Spleen (tissue), 11 donors: ENCODE data around the gene CABCOCO1. TPM values are rescaled to one million over a fixed set of nuclear protein-coding genes. Genes with fewer than 3 reads are reported as not detected.
"Not testable (repeated sequence)": the region's sequence is repeated elsewhere in the genome, so short reads cannot be mapped to it uniquely, and the experiment has no call there.

Experiments used
- DNase-seq: peaks from one replicate; pipeline ENCODE4 v3.0.0-alpha.2; 2020
- H3K27ac ChIP-seq, 8 donors: fragments of 200-600 bp; sonication (generic) in 7 of 8; 1 replicate in 4 of 8; 2 replicates in 4 of 8; pipeline versions ENCODE4 v1.5.0 to v1.8.0; 2016 to 2021; ENCODE audit warnings: inconsistent platforms in 4 of 8, mild to moderate bottlenecking in 4 of 8, moderate library complexity in 1 of 8
- H3K27me3 ChIP-seq, 7 donors: fragments of 200-600 bp; sonication (generic) in 6 of 7; replicated peaks in 1 of 7; 1 replicate in 4 of 7; 2 replicates in 3 of 7; pipeline versions ENCODE4 v1.5.0 to v1.8.0; 2016 to 2021; ENCODE audit warnings: inconsistent platforms in 3 of 7, mild to moderate bottlenecking in 1 of 7
- H3K36me3 ChIP-seq, 6 donors: fragments of 200-600 bp; sonication (generic) in 5 of 6; 1 replicate in 4 of 6; 2 replicates in 2 of 6; pipeline versions ENCODE4 v1.5.0 to v1.8.0; 2016 to 2021; ENCODE audit warnings: inconsistent platforms in 2 of 6
- H3K4me1 ChIP-seq, 6 donors: fragments of 200-600 bp; sonication (generic) in 5 of 6; 1 replicate in 3 of 6; 2 replicates in 3 of 6; pipeline versions ENCODE4 v1.5.0 to v1.8.0; 2016 to 2021; ENCODE audit warnings: inconsistent platforms in 3 of 6
- H3K4me3 ChIP-seq, 8 donors: fragments of 200-600 bp; sonication (generic) in 7 of 8; 1 replicate in 4 of 8; 2 replicates in 4 of 8; pipeline versions ENCODE4 v1.5.0 to v1.8.0; 2016 to 2021; ENCODE audit warnings: inconsistent platforms in 4 of 8, mild to moderate bottlenecking in 4 of 8, moderate library complexity in 2 of 8
- H3K9me3 ChIP-seq, 8 donors: fragments of 200-600 bp; sonication (generic) in 7 of 8; 1 replicate in 4 of 8; 2 replicates in 4 of 8; pipeline versions ENCODE4 v1.5.0 to v1.8.0; 2016 to 2021; ENCODE audit warnings: inconsistent platforms in 4 of 8
- CTCF ChIP-seq, 11 experiments: fragments of 200-600 bp in 7 of 11; fragments of 450-650 bp in 4 of 11; sonication (generic) in 4 of 11; IDR thresholded peaks in 8 of 11; conservative IDR thresholded peaks in 3 of 11; 1 replicate in 7 of 11; 2 replicates in 4 of 11; pipeline versions ENCODE4 v1.4.0 to v1.8.0; 2016 to 2021; ENCODE audit warnings: antibody characterized with exemption in 11 of 11, inconsistent platforms in 4 of 11, mild to moderate bottlenecking in 1 of 11
- POLR2A ChIP-seq, 3 donors: fragments of 450-650 bp; IDR thresholded peaks; one replicate each; pipeline ENCODE4 v1.5.1; 2017; ENCODE audit warnings: antibody characterized with exemption in 3 of 3, mild to moderate bottlenecking in 1 of 3
- POLR2AphosphoS5 ChIP-seq, 3 donors: sonication (generic); formaldehyde crosslinking; IDR thresholded peaks; one replicate each; pipeline ENCODE4 v1.5.1; 2017; ENCODE audit warnings: antibody characterized with exemption in 3 of 3
- WGBS, 5 donors: extraction: QIAGEN DNeasy Blood & Tissue Kit in 3 of 5; methylation state at CpG; one replicate each; pipeline versions ENCODE4 v1.1.5 to v1.1.7; 2013 to 2018; 5-methylcytosine and 5-hydroxymethylcytosine counted together
- intact Hi-C: fragments of 100-400 bp; cut with DNase I; formaldehyde crosslinking; loops from one replicate; pipeline ENCODE4 v1.15.0; 2023; ENCODE audit warnings: low total_unique reads
- polyA plus RNA-seq, 3 donors: library from polyadenylated mRNA; stranded (reverse); fragments of 200-250 nt; gene quantifications; one replicate each; pipeline ENCODE4 v1.2.1, GENCODE V29; 2013
- total RNA-seq, 7 donors: library from RNA; depleted of rRNA in 3 of 7; stranded (reverse); fragments of >200 nt in 3 of 7; fragmentation: NEBNext Ultra II Directional in 4 of 7; extraction: Animal tissue kit (Norgen Biotek cat#: 25700) in 4 of 7; gene quantifications; one replicate each; pipeline versions ENCODE4 v1.1.0 to v1.2.1, GENCODE V29; 2016 to 2021
- donor health status: healthy with polysubstance abuse.
- donor health status: DM: no; HTN: no; CAD: no; lungs with moderate emphysema.
- donor health status: DM: no; HTN: no; CAD: no.
- donor health status: Bipolar disorder and iron deficiency.
- donor health status: healthy.
- donor health status: DM: no; HTN: no; CAD: no.
- donor health status: DM: yes; HTN: yes; CAD: no.

CABCOCO1 gene
- total and polyA plus RNA-seq, 10 donors = 0.06 to 1.0 (median 0.48) TPM; not detected in 4

- Histone ChIP-seq H3K27me3 (no peaks in the 10 kb centered on the region), H3K27ac (no peak overlapping the region), H3K9me3 (no peaks in the 10 kb centered on the region), H3K36me3 (no peaks in the 10 kb centered on the region), H3K4me1 (no peaks in the 10 kb centered on the region), H3K4me3 (no peak overlapping the region)
- 85 to 95% (median 93%) methylated on average over 3 of the region's 3 CpGs for WGBS, 5 donors
- DNase-seq = no peak
- no peak for TF ChIP-seq CTCF (IDR thresholded peaks at IDR 0.05 in 8 of 11, conservative IDR thresholded peaks at IDR 0.05 in 3 of 11)
- TF ChIP-seq POLR2A (IDR thresholded peaks at IDR 0.05) = no peak
- no peak for TF ChIP-seq POLR2AphosphoS5 (IDR thresholded peaks at IDR 0.05)
- intact Hi-C loops = no loop called here
Measured at GRCh38 chr10:61684894-61685507, 22.3 kb downstream of the CABCOCO1 start.

- TF ChIP-seq CTCF (IDR thresholded peaks at IDR 0.05 in 8 of 11, conservative IDR thresholded peaks at IDR 0.05 in 3 of 11) (no peak), POLR2AphosphoS5 (IDR thresholded peaks at IDR 0.05) (no peak), POLR2A (IDR thresholded peaks at IDR 0.05) (no peak)
- WGBS, 5 donors = 84 to 91% (median 90%) methylated on average over 11 of the region's 11 CpGs
- Histone ChIP-seq H3K9me3 (no peaks in the 10 kb centered on the region), H3K36me3 (no peaks in the 10 kb centered on the region), H3K27ac (no peak overlapping the region), H3K4me1 (no peaks in the 10 kb centered on the region), H3K4me3 (no peak overlapping the region), H3K27me3 (no peaks in the 10 kb centered on the region)
- intact Hi-C loops = no loop called here
- no peak for DNase-seq
Measured at GRCh38 chr10:61688551-61689308, 26.0 kb downstream of the CABCOCO1 start.

GRCh38 chr10:61691667-61692066 lies 28.9 kb downstream of the CABCOCO1 start:
- H3K9me3 ChIP-seq, intact Hi-C loops, H3K4me3 ChIP-seq, H3K4me1 ChIP-seq, H3K36me3 ChIP-seq, H3K27me3 ChIP-seq, H3K27ac ChIP-seq, DNase-seq: not testable (repeated sequence)
- whole genome bisulfite sequencing, 5 donors = 88 to 100% (median 96%) methylated on average over 2 of the region's 2 CpGs

- Histone ChIP-seq H3K27me3 (no peaks in the 10 kb centered on the region), H3K4me1 (no peaks in the 10 kb centered on the region), H3K27ac (no peak overlapping the region), H3K4me3 (no peak overlapping the region), H3K9me3 (no peaks in the 10 kb centered on the region), H3K36me3 (no peaks in the 10 kb centered on the region)
- no peak for TF ChIP-seq POLR2AphosphoS5 (IDR thresholded peaks at IDR 0.05)
- no peak for TF ChIP-seq POLR2A (IDR thresholded peaks at IDR 0.05)
- TF ChIP-seq CTCF (IDR thresholded peaks at IDR 0.05 in 8 of 11, conservative IDR thresholded peaks at IDR 0.05 in 3 of 11) = no peak
- intact Hi-C loops = no loop called here
- DNase-seq = no peak
- WGBS, 5 donors = 87 to 96% (median 91%) methylated on average over 3 of the region's 3 CpGs
Measured at GRCh38 chr10:61692447-61693010, 29.8 kb downstream of the CABCOCO1 start.
